Stomach (tissue), 4 donors: ENCODE data around the gene TRIM69.

Source experiments
- POLR2A ChIP-seq, 4 donors: fragments of 450-650 bp; IDR thresholded peaks; one replicate each; pipeline ENCODE4 v1.6.1; 2016; ENCODE audit warnings: antibody characterized with exemption in 4 of 4, control low read depth in 2 of 4, mild to moderate bottlenecking in 1 of 4, moderate library complexity in 1 of 4
- POLR2AphosphoS5 ChIP-seq, 3 donors: sonication (generic); formaldehyde crosslinking; IDR thresholded peaks; one replicate each; pipeline ENCODE4 v1.6.1; 2016; ENCODE audit warnings: antibody characterized with exemption in 3 of 3
- TF ChIP-seq, protein P1 (sequence below), 7 experiments: fragments of 450-650 bp in 4 of 7; fragments of 200-600 bp in 3 of 7; sonication (generic) in 3 of 7; IDR thresholded peaks; one replicate each; pipeline ENCODE4 v1.5.1; 2016 to 2019; ENCODE audit warnings: antibody characterized with exemption in 7 of 7, control low read depth in 2 of 7, mild to moderate bottlenecking in 1 of 7

DNA sequence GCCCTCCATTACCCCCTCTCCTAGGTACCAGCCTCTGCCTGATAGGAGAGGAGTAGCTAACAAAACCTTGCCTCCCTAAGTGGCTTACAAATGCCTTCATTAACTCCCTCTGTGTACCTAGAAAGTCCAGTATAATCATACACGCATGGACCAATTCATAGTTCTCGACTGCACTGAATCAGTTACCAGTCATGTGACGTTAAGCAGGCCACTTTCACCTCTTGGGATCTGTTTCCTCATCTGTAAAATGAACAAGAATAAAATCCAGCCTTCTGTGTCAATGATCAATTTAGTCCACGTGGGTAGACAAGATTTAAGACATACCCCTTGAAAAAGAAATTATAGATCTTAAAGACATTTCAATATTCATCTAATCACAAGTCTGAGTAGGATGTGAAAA is 72.2 kb downstream of the TRIM69 start:
- TF ChIP-seq, protein P1, sequence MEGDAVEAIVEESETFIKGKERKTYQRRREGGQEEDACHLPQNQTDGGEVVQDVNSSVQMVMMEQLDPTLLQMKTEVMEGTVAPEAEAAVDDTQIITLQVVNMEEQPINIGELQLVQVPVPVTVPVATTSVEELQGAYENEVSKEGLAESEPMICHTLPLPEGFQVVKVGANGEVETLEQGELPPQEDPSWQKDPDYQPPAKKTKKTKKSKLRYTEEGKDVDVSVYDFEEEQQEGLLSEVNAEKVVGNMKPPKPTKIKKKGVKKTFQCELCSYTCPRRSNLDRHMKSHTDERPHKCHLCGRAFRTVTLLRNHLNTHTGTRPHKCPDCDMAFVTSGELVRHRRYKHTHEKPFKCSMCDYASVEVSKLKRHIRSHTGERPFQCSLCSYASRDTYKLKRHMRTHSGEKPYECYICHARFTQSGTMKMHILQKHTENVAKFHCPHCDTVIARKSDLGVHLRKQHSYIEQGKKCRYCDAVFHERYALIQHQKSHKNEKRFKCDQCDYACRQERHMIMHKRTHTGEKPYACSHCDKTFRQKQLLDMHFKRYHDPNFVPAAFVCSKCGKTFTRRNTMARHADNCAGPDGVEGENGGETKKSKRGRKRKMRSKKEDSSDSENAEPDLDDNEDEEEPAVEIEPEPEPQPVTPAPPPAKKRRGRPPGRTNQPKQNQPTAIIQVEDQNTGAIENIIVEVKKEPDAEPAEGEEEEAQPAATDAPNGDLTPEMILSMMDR (IDR thresholded peaks at IDR 0.05) = no peak
- no peak for TF ChIP-seq POLR2AphosphoS5 (IDR thresholded peaks at IDR 0.05)
- no peak for TF ChIP-seq POLR2A (IDR thresholded peaks at IDR 0.05)
